Measurements from ENCODE around the gene ENPP6.
"Not testable (repeated sequence)": the region's sequence is repeated elsewhere in the genome, so short reads cannot be mapped to it uniquely, and the experiment has no call there.

ENPP6 gene

DNA sequence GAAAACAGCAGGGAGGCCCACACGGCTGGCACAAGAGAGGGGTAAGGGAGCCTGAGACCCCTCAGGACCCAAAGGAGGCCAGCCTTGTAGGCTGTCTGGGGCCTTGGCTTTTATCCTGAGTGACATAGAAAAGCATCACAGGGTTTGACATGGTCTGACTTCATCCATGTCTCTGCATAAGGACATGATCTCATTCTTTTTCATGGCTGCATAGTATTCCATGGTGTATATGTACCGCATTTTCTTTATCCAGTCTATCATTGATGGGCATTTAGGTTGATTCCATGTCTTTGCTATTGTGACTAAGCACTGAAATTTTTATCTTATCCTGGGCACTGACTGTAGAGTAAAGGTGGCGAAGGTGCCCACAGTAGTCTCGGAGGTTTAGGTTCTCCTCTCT, 166.4 kb downstream of the ENPP6 start:
- DNase-seq, result not testable (repeated sequence)

DNA sequence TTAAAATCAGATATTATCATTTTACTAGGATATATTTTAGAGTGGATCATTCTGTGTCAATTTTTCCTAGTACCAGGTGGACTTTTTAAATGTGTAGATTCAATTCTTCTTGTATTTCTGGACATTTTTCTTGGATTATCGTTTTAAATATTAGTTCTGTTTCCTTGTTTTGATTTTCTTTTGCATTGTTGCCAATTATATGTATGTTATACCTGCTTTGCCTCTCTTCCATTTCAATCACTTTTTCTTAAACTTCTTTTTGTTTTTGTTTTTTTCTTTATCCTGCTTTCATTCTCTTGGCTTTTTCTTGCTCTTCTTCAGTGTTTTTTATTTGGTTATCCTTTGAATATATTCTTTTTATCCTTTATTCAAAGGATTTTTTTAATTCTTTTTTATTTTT, 171.5 kb downstream of the ENPP6 start:
- no peak for DNase-seq

DNA sequence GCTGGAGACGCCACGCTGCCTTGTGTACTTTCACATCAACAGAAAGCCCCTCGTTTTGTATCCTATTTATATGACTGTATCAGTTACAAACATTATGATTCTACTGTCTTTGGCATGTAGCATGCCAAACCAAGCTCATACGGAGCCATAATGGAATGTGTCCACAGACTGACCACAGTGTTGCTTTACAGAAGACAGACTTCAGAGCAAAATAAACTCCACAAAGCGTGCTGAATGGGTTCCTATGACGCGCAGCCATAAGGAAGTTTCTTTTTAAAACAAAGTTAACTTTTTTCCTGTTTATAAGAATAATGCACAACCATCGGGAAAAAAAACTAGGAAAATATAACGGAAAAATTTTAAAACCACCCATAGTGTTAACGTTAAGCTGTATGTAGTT, 176.5 kb downstream of the ENPP6 start:
- DNase-seq, result no peak

DNA sequence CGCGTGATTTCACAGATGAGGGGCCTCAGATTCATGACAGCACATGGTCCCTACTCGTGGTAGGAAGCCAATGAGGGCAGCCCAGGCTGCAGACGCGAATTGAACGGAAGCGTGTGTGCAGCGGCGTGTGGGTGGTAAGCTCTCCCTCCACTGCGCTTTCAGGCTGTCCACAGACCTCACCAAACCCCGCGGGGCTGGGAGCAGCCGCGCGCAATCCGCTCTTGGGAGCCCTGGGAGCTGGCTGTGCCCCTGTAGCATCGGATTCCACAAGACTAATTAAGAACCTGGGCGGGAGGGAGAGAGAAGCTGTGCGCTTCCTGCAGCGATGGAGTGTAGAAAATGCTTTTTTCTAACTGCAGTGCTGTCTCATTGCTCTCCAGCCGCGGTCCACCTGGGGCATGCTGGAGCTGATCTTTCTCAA, 177.7 kb downstream of the ENPP6 start:
- no peak for DNase-seq
